CD4-positive, alpha-beta T cell treated with Interferon alpha-2 for 1 hour (primary cell): ENCODE results near the gene MROH7.
A peak's percentile ranks its signal among the peaks of the same experiment; 100 is the strongest.

Source experiments
- DNase-seq, 2 donors: peaks; one replicate each; pipeline ENCODE4 v3.0.0-alpha.2; 2020 to 2022

MROH7 gene

DNA sequence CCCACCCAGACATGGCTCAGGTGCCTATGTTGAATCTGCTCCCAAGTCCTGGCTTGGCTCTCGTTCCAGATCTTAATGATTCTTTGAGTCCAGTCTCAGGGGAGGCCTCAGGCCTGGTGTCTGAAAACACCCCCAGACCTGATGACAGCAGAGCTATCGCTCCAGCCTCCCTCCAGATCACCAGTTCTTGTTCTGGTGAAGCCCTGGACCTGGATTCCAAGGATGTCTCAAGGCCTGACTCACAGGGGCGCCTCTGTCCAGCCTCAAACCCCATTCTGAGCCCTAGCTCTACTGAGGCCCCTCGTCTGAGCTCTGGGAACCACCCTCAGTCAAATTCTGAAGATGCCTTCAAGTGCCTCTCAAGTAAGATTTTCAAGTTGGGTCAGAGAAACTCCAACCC is 11.4 kb downstream of the MROH7 start:
- DNase-seq = no peak

DNA sequence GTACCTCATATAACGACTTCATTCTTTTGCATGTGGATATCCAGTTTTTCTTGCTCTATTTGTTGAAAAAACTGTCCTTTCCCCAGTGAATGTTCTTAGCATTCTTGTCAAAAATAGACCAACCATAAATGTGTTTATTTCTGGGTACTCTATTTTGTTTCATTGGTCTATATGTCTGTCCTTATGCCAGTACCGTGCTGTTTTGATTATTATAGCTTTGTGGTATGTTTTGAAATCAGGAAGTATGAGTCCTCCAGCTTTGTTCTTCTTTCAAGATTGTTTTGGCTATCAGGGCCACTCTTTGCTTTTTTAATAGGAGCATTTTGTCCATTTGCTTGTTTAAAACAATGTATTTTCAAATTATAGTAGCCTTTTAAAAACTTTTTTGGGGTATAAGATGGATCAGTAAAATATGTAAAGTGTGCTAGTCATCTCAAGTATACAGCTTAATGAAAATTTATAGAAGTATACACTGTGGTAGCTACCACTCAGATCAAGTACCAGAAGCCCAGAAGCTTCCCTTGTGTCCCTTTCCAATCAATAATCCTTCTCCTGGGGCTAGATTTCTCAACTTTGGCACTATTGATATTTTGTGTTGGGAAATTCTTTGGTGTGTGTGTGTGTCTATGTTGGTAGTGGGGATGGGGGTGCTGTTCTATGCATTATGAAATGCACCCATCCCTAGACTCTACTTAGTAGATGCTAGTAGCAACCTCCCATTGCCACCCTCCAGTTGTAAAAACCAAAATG is 16.8 kb downstream of the MROH7 start:
- DNase-seq = no peak

DNA sequence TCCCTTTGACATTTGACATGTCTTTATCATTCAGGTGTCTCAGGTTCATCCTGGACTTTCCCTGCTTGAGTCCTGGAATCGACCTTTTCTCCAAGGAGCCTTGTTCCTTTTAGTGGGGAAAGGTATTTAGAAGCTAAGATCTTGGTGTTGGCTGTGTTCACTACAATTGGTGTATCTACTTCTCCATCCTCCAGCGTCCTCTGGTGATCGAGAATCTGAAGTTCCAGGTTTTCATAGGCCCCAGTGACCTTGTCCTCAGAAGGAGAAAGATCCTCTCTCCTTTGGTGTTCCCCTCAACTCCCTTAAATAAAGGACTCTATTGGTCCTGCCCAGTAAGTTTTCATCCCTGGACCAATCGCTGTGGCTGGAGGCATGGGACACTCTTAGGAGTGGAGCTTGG is 22.1 kb downstream of the MROH7 start:
- DNase-seq = no peak

DNA sequence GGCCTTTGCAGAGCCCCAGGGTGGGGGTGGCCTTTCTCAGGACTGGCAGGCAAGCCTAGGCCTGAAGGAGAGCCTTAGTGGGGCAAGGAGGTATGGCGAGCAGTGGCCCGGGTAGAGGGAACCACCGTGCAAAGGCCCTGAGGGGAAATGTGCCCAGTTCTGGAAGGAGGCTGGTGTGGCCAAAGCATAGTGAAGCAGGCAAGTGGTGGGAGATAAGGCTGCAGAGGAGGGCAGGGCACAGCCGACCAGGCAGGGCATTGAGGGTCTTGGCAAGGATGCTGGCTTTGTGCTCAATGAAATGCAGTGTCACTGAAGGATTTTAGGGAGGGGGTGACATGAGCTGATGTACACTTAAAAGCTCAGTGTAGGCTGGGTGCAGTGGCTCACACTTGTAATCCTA is 22.8 kb downstream of the MROH7 start:
- DNase-seq = no peak

DNA sequence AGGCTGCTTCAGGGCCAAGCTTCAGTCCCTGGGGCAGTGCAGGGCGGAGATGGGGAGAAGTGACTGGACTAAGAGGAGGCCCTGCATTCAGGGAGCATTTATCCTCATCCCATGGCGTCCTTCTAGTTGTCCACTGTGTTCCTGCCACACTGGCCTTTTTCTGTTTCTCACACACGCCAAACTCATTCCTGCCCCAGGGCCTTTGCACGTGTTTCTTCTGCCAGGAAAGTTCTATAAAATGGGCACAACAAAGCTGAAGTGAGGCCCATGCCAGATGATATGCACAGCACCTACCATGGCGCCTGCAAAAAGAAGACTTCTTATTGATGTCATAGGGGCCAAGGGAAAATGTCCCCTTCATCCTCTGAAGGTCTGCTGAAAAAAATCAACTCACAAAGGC is 24.3 kb downstream of the MROH7 start:
- DNase-seq = no peak

DNA sequence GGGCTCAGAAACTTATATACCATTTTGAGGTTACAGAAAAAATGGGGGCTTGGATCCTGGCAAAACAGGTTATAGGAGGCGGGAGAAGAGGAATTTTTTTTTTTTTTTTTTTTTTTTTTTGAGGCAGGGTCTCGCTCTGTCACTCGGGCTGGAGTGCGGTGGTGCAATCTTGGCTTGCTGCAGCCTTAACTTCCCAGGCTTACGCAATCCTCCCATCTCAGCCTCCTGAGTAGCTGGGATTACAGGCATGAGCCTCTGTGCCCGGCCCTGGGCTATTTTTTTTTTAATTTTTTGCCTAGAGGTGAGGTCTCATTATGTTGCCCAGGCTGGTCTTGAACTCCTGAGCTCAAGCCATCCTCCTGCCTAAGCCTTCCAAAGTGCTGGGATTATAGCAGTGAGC is 24.7 kb downstream of the MROH7 start:
- DNase-seq = no peak

DNA sequence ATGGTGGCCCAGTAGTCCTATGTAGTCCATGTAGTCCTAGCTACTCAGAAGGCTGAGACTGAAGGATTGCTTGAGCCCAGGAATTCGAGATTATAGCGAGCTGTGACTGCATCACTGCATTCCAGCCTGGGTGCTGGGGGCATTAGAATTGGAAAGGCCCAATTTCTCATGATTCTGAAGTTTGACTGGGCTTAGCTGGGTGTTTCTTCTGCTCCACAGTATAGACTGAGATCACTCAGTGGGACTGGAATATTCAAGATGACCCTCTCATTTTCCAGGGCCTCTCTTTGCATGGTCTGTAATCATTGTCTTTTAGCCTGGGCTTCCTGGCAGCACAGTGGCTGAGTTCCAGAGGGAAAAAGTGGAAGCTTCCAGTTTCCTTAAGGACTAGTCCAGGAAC is 26.2 kb downstream of the MROH7 start:
- DNase-seq = no peak

DNA sequence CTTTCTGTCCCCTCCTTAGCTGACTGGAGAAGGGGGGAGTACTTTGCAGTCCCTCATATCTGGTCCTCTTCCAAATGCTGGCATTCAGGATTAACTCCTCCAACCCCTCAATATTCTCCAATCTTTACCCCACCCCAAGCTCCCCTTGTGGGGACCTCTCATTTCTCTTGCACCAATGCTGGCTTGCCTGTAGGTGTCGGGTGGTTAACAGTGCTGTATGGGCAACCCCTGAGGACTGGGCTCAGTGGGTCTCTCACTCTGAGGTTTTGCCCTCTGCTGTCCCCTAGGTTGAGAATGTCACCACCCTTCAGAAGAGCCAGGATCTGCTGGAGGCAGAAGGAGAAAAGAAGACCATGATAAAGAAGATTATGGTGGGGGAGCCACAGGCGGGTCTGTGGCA is 27.0 kb downstream of the MROH7 start:
- no peak for DNase-seq

DNA sequence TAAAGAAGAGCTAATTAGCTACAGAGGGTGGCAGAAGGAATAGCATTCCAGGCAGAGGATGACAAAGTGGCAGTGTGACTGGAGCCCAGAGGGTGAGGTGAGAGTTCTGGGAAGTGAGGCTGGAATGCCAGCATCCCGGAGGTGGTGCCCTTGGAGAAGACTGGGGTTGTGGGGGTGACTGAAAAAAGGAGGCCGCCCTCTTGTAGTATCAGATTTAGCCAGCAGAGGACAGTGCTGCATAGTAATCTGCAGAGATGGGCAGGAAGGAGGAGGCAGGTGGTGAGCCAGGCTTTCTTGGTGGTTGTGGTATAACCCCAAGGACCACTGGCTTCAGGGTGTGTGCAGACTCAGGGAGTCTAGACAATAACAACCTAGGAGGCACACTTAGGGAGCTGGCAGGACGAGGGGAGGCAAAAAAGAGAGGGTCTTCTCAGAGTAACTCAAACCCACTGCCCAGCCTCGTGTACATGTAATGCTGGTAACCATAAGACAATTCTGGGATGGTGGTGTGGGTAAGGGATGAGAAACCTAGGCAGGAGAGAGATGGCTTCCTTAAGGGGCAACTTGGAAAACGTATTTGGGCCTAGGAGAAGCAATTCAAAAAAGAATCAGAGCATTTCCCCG is 30.5 kb downstream of the MROH7 start:
- DNase-seq = peak; percentile 53 to 74

DNA sequence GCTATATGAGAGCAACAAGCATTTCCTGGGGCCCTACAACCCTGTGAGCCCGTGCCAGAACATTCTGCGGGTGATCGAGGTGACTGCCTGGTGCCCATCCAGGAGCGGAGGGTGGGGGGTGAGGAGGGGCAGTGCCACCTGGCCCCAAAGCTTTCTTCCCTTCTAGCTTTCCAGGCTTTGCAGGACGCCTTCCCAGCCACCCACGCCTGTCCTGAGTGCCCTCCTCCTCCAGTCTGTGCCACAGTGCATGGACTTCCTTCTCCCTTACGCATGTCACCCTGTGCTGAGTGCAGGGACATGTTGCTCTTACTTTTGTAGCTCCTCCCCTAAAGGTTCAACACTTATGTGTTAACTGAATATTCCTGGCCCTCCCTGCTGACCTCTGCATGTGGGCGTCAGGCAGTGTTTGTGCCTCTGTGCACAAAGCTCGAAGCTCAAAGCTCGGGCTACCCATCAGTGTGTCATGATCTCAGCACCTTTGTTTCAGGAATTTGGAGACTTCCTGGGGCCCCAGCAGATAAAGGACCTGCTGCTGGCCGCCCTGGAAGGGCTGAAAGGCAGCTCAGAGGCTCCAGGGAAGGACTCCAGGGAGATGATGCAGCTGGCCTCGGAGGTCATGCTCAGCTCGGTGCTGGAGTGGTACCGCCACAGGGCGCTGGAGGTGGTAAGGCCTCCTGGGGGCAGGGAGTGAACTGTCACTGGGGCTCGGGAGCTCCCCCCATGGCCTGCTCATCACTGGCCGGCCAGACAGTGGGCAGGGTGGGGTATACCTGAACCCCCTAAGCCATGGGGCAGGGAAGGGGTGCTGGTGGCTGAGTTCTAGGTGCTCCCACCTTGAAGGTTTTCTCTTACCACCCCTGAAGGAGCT is 37.4 kb downstream of the MROH7 start:
- no peak for DNase-seq

DNA sequence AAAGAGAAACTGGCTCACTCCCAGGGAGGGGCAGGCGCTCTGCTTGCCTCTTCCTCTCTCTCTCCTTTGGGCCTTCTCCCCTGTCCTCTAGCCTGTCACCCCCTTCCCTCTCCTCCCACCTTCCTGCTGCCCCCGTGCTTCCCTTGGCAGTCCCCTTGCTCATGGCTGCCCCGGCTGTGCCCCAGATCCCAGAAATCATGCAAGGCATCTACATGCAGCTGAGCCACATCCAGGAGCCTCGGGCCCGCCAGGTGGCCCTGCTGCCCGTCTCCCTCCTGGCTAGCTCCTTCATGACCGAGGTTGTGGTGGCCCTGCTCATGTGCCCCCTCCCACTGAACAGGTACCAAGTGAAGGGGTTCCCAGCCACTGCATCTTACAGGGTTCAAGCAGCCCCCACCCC is 38.1 kb downstream of the MROH7 start:
- no peak for DNase-seq

DNA sequence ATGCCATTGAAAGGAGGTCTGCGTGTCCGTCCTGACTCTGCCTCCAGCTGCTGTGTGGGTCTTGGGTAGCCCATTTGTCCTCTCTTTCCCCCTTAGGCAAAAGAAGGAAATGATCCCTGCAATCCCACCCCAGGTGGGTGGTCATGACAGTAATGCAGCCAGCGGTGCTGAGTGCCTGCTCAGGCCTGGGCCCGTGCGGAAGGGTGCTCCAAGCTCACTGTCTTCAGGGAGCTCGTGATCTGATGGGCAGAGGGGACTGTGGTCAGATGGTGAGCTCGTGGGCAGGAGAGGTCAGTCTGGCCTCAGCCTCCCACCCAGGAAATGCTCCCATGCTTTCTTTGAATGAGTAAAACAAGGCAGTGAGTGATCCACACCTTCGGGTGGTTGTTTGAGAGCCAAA is 38.8 kb downstream of the MROH7 start:
- no peak for DNase-seq

DNA sequence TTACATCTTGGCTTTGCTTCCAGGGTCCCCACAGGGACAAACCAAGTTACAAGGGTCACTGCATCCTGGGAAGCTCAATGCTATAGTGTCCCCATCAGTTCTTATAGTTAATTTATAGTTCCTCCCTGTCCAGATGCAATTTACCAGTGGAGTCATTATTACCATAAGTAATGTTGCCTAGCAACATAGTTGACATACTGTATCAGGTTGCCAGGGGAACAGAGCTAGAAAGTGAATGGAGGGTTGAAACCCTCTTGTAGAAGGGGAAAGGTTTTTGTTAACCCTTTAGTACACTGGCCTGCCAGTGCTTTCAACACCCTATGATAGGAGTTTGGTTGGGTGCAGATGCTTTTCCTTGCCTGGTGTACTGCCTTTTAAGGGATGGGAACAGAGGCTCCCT is 39.8 kb downstream of the MROH7 start:
- DNase-seq = no peak

DNA sequence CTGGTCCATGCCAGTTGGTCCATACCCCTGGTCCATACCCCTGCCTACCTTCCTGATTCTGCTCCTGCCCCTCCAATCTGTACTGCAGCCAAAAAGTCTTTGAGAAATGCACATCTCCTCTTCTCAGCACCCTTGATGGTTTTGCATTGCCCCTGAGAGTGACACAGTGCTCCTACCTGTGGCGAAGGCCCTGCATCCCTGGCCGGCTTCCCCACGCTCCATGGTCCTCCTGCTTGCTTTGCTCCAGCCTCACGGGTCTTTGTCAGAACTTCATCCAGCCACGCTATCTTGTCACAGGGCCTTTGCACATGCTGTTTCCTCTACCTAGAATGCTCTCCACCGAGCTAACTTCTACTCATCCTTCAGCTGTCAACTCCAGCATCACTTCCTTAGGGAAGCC is 41.9 kb downstream of the MROH7 start:
- no peak for DNase-seq

DNA sequence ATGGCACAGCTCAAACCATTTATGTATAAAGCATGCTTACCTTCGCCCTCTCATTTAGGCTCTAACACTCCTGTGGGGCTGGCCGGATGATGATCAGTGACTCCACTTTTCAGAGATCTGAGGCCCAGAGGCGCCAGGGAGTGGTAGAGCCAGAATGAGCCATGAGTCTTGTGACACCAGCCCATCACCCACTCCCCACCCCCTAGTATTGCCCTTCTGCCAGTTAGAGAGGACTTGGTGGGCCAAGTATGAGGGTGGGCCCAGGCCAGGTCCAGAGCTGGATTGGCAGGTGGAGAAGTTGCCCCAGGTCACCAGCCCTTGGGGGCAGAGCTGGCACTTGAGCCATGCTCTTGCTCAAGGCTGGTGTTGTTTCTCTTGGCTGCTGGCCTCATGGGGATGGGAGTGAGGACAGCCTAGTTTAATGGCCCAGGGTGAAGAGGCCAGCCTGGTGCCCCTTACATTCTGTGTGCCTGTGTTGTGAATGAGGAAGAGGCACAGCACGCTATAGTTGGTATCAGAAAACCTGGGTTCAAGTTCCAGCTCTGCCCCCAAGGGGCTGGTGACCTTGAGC is 43.8 kb downstream of the MROH7 start:
- DNase-seq = no peak

DNA sequence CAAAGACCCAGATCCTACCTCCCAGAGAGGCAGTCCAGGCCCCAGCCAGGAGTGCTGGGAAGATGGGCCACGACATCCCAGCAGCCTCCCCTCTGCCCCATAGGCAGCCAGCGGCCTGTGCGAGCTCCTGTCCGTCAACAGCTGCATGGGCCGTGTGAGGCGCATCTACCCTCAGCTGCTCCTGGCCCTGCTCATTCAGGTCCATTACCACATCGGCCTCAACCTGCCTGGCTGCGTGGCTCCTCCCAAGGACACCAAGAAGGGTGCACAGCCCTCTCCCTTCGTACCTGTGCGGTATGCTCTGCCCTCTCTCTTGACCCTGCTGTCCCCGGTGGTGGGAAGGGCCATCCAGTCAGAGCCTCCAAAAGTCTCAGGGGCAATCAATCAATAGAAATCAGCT is 44.6 kb downstream of the MROH7 start:
- DNase-seq = no peak

DNA sequence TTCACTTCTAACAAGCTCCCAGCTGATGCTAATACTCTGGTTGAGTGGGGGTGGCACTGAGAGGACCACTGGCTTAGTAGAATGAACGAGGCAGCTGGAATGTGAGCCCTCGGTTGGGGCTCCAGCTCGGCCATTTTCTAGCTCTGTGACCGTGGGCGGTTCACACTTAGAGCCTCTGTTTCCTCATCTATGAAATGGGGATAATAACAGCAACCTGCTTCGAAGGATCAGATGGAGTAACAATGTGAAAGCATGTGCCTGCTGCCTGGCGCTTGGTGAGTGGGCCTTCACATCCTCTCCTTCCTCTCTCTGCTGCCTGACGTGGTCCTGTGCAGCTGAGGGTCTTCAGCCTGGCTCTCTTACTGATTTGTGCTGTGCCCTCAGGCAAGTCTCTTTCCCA is 53.2 kb downstream of the MROH7 start:
- no peak for DNase-seq

DNA sequence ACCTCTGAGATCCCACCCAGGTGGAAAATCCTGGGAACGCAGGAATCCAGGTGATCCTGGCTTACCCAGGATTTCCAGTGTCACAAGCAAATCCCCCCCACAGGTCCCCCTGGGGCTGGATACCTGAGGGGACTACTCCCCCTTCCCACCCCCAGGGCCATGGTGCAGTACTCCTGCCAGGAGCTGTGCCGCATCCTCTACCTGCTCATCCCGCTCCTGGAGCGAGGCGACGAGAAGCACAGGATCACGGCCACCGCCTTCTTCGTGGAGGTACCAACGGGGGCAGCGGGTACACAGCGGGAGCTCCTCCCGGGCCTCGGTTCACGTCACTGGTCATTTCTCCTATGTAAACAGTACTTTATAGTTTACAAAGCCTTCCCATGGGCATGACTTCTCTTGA is 53.6 kb downstream of the MROH7 start:
- no peak for DNase-seq

DNA sequence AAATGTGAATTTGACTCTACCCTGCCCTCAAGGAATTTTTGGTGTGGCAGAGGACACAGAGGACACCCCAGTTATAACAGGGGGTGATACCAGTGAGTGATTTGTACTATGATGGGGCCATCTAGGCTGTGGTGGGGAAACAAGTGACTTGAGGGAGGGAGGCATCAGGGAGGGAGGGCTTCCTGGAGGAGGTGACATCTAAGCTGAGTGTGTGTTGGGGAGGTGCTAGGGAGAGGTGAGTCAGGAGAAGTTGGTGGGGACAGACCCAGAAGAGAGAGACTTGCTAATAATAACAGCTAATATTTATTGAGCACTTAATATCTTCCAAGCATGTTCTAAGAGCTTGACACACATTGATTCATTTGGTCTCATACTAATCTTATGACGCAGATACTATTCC is 54.2 kb downstream of the MROH7 start:
- DNase-seq = no peak

DNA sequence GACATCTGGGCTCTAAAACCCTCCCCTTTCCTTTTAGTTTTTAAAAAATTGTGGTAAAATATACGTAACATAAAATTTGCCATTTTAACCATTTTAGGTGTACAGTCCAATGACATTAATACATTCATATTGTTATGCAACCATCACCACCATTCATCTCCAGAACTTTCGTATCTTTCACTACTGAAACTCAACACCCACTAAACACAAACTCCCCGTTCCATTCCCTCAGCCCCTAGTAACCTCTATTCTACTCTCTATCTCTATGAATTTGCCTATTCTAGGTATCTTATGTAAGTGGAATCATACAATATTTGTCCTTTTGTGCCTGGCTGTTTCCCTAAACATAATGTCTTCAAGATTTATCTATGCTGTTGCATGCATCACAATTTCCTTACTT is 54.7 kb downstream of the MROH7 start:
- no peak for DNase-seq

DNA sequence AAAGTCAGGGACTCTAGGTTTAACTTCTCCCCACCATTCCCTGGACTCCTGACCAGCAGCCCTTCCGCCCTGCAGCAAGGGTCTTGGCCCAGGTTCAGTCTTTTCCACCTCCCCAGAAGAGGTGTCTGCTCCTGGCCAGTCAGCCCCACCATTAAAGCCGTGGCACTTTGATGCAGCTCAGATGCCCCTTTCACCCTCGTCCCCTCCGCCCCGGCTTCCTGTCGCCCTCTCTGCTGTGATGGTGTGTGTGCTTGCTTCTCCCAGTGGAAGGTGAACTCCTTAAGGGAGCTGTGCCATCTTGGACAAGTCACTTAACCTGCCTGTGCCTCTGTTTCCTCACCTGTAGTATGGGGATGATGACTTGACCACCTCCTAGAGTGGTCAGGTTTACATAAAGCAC is 56.3 kb downstream of the MROH7 start:
- no peak for DNase-seq

DNA sequence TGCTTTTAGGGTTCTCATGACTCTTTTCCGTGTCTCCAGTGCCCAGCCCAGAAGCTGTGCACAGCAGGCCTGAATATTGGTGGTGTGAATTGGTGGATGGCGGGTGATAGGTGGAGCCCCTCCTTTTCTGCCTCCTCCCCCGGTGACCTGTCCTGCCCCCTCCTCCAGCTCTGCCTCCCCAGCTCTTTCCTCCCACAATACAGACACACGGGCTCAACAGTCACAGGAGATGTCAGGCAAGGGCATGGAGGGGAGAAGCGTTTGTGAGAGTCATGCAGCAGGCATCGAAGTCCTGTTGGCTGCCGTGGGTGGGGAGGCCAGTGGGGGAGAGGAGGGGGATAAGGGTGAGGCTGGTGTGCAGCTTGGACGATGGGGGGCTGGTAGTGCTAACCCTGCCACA is 56.8 kb downstream of the MROH7 start:
- DNase-seq = no peak

DNA sequence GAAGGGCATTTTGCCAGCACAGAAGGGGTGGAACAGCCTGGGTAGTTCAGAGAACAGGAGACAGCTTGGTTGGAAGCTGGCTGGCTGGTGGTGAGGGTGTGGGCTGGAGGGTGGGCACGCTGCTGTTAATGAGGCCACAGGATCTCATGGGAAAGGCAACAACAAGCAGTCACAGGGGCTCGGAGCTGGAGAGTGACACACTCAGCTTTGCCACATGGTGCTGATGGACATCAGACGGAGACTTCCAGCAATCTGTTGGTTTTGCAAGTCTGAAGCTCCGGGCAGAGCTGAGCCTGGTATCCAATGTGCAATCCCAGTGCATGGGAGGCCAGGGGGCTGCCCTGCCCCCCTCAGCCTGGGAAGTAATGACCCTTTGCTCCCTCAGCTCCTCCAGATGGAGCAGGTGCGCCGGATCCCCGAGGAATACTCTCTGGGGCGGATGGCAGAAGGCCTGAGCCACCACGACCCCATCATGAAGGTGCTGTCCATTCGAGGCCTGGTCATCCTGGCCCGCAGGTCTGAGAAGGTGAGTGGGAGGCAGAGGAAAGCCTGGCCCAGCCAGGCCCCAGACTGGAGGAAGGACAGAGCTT is 58.4 kb downstream of the MROH7 start:
- no peak for DNase-seq
